Activated CD4-positive, alpha-beta memory T cell treated with anti-CD3 and anti-CD28 coated beads for 36 hours (primary cell): ENCODE results near the gene HAPLN2. TPM values are rescaled to one million over a fixed set of nuclear protein-coding genes. Genes with fewer than 3 reads are reported as not detected.
A peak's percentile ranks its signal among the peaks of the same experiment; 100 is the strongest.

Experiments used
- CTCF ChIA-PET: fragments of 350-600 bp; sonication (Branson Sonifier 250); formaldehyde crosslinking; loops from one replicate; lab custom pipeline; 2021; ENCODE audit warnings: antibody characterized with exemption, inconsistent platforms; lab: Charles Lee
- POLR2A ChIA-PET: fragments of 350-600 bp; sonication (Branson Sonifier 250); formaldehyde crosslinking; loops from one replicate; lab custom pipeline; 2021; ENCODE audit warnings: antibody characterized with exemption; lab: Charles Lee
- DNase-seq: peaks from one replicate; pipeline ENCODE4 v3.0.0-alpha.2; 2020
- H3K27ac Mint-ChIP-seq: one replicate; pipeline ENCODE4 v1.8.0; 2021; ENCODE audit warnings: mixed read lengths
- H3K27me3 Mint-ChIP-seq: one replicate; pipeline ENCODE4 v1.8.0; 2021; ENCODE audit warnings: mixed read lengths
- H3K36me3 Mint-ChIP-seq: one replicate; pipeline ENCODE4 v1.8.0; 2021; ENCODE audit warnings: mixed read lengths
- H3K4me1 Mint-ChIP-seq: one replicate; pipeline ENCODE4 v1.8.0; 2021; ENCODE audit warnings: low read depth, mixed read lengths
- H3K4me3 Mint-ChIP-seq: one replicate; pipeline ENCODE4 v1.8.0; 2021; ENCODE audit warnings: mild to moderate bottlenecking, mixed read lengths
- H3K9me3 Mint-ChIP-seq: one replicate; pipeline ENCODE4 v1.8.0; 2021; ENCODE audit warnings: mixed read lengths
- intact Hi-C: fragments of 100-400 bp; cut with micrococcal nuclease; formaldehyde crosslinking; loops from one replicate; pipeline ENCODE4 v1.15.1; 2023
- total RNA-seq, 2 experiments: library from RNA; stranded (reverse); gene quantifications; one replicate each; pipeline ENCODE4 v1.2.3, GENCODE V29; 2021

Gene HAPLN2
- total RNA-seq = under 1 TPM; 0.21 to 0.34 TPM

DNA sequence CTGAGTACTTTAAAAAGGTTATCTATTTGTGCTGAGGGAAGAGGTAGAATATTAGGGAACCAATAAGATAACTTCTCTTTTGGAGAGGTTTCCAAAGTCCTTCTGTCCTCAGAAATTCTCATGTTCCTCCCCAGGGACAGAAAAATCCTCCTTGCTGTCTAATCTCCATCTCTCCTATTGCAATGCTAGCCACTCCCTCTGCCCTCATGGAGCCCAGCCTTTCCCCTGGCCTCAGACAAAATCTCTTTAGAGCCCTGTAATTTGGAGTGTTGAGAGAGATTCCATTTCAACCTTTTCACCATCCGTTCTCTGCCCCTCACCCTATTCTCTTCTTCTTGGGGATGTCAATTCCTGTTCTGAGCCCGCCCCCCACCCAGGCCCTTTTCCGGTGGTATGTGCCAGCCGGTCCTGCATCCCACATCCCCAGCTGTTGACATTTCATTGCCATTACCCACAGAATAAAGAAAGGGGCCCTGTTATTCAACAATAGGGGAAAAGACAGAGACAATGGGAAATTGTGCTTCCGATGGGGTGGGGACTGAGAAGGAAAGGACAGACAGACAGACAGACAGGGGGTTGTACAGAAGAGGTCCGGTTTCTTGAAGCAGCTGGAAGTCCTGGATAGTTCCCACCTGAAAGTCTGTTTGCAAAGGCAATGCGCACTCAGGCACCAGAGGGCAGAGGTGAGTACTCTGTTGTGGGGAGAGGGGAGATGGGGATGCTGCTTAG, at the start of gene HAPLN2:
Gene HAPLN2, plus strand, starts transcription at position 563 of the 729 bp plus-strand sequence. CDS start 4,076 bp downstream, outside the sequence.
- H3K27me3 Mint-ChIP-seq = peaks cover 42% of the 10 kb centered on the region
- intact Hi-C loops = no loop called here

GRCh38 chr1:156571261-156571852, 47.9 kb upstream of the HAPLN2 start:
- peaks cover 18% of the 10 kb centered on the region for H3K4me1 Mint-ChIP-seq
- no peak overlapping the region for H3K27ac Mint-ChIP-seq
- intact Hi-C loops = loop anchor here (5.0 kb wide), 1 partner anchor 69 kb away; the partner anchor contains the start of gene MEF2D
- DNase-seq = no peak
- H3K9me3 Mint-ChIP-seq = no peaks in the 10 kb centered on the region
- ChIA-PET CTCF (interaction anchor here (0.6 to 2.0 kb wide), 10 partner anchors 11 to 243 kb away, joined by 3 to 7 read pairs (median 3); no protein-coding TSS in a partner anchor), POLR2A (interaction anchor here (0.6 to 1.1 kb wide), 5 partner anchors 20 to 96 kb away, joined by 3 to 5 read pairs (median 3); partner anchors contain the start of genes MEF2D and NAXE)
- peaks cover 25% of the 10 kb centered on the region for H3K27me3 Mint-ChIP-seq
- H3K36me3 Mint-ChIP-seq = peaks cover 2% of the 10 kb centered on the region
- peak overlapping the region; percentile 95 for H3K4me3 Mint-ChIP-seq

More for the DNA sequence above, at the start of gene HAPLN2:
- Mint-ChIP-seq H3K4me3 (no peak within 1 kb of the TSS), H3K27ac (no peak within 1 kb of the TSS), H3K4me1 (peaks cover 1% of the 10 kb centered on the region), H3K36me3 (no peaks in the 10 kb centered on the region), H3K9me3 (no peaks in the 10 kb centered on the region)
- peak; percentile 29 for DNase-seq
- ChIA-PET POLR2A (no interaction called here), CTCF (interaction anchor here (0.7 to 3.9 kb wide), 10 partner anchors 8 to 233 kb away, joined by 3 to 15 read pairs (median 4); partner anchors contain the start of genes CRABP2 and IQGAP3)

DNA sequence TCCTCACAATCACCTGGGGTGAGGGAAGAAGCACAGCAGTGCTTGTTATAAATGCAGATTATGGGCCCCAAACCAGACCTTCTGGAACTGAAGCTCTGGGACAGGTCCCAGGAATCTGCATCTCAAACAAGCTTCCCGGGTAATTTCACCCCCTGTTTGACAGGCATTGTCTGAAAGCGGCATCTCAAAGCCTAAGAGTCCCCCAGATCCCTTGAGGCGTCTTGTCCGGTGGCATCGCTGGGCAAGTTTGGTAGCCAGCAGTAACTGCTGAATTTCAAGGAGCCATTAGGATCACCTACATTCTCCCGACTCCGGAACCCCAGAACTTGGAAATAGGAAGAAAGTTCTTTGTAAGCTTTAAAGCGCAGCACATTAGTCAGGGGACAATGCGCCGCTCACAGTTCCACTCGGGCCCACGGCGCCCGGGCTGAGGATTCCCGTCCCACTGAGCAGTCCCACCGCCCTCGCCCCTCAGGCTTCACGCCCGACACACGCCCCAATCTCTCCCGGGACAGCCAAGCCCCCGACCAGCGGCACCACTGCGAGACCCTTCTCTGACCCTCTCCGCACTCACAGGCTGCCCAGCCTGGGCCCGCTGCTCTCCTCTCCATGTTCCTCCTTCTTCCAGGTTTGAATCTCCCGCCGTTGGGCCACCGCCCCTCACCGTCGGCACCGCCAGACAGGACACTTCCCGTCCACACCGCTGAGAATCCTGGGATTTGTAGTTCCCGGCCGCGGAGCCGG, 47.1 kb upstream of the HAPLN2 start, which contains the start of gene IQGAP3:
Gene IQGAP3, minus strand, starts transcription at position 647 of the 744 bp plus-strand sequence. Its CDS starts 36 bp downstream, at position 611.
- H3K4me3 Mint-ChIP-seq = peak within 1 kb of the TSS; percentile 95
- peaks cover 18% of the 10 kb centered on the region for H3K4me1 Mint-ChIP-seq
- no peaks in the 10 kb centered on the region for H3K9me3 Mint-ChIP-seq
- H3K36me3 Mint-ChIP-seq = peaks cover 2% of the 10 kb centered on the region
- DNase-seq = peak; percentile 82
- ChIA-PET POLR2A (interaction anchor here (1.0 to 1.1 kb wide), 2 partner anchors 20 to 71 kb away, joined by 4 to 5 read pairs; partner anchors contain the start of genes MEF2D and NAXE), CTCF (interaction anchor here (0.8 to 2.0 kb wide), 9 partner anchors 10 to 242 kb away, joined by 3 to 7 read pairs (median 3); no protein-coding TSS in a partner anchor)
- H3K27me3 Mint-ChIP-seq = peaks cover 25% of the 10 kb centered on the region
- H3K27ac Mint-ChIP-seq = no peak within 1 kb of the TSS
- intact Hi-C loops = loop anchor here (5.0 kb wide), 1 partner anchor 70 kb away; the partner anchor contains the start of gene MEF2D

DNA sequence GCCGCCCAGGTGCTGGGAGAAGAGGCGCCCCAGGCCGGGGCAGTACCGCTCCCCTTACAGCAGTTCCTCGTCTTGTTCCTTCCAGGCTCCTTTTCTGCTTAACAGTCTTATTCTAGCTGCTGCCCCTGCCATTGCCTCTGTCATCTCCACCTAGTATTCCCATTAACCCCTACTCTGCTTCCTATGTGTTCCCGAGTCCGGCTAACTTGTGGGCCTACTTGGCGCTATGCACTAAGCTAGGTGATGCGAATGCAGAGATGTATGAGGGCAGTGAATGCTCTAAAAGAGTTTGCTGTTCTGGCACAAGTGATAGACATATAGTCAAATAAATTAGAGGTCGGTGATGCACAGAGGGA, 46.6 kb upstream of the HAPLN2 start:
- peaks cover 18% of the 10 kb centered on the region for H3K4me1 Mint-ChIP-seq
- peaks cover 25% of the 10 kb centered on the region for H3K27me3 Mint-ChIP-seq
- no peaks in the 10 kb centered on the region for H3K9me3 Mint-ChIP-seq
- intact Hi-C loops = loop anchor here (5.0 kb wide), 1 partner anchor 70 kb away; the partner anchor contains the start of gene MEF2D
- no peak for DNase-seq
- POLR2A ChIA-PET = no interaction called here
- H3K36me3 Mint-ChIP-seq = peaks cover 2% of the 10 kb centered on the region
- H3K4me3 Mint-ChIP-seq = peak overlapping the region; percentile 95
- CTCF ChIA-PET = interaction anchor here (1.1 to 2.0 kb wide), 3 partner anchors 9 to 90 kb away, joined by 3 to 7 read pairs (median 3); no protein-coding TSS in a partner anchor
- no peak overlapping the region for H3K27ac Mint-ChIP-seq

- intact Hi-C loops = loop anchor here (5.0 kb wide), 1 partner anchor 72 kb away; the partner anchor contains the start of gene MEF2D
- peaks cover 2% of the 10 kb centered on the region for H3K36me3 Mint-ChIP-seq
- H3K27me3 Mint-ChIP-seq = peaks cover 25% of the 10 kb centered on the region
- ChIA-PET POLR2A (no interaction called here), CTCF (no interaction called here)
- no peaks in the 10 kb centered on the region for H3K9me3 Mint-ChIP-seq
- no peak for DNase-seq
- H3K4me1 Mint-ChIP-seq = peaks cover 18% of the 10 kb centered on the region
- H3K4me3 Mint-ChIP-seq = no peak overlapping the region
- no peak overlapping the region for H3K27ac Mint-ChIP-seq
Observed at GRCh38 chr1:156574039-156574633, 45.1 kb upstream of the HAPLN2 start.

DNA sequence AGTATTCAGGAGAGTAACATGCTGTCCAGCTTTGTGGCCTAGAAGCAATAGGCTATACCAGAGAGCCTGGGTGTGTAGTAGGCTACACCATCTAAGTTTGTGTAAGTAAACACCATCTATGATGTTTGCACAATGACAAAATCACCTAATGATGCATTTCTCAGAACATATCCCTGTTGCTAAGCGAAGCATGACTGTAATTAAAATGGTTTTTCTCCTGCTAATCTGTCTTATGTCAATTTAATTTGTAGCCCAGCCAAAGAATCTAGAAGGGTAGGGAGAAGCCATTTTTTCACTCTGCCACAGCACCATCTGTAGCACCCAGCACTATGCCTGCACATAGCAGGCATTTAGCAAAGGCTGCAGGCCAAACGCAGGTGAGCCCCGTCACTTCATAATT, 41.7 kb upstream of the HAPLN2 start:
- peaks cover 2% of the 10 kb centered on the region for H3K4me1 Mint-ChIP-seq
- DNase-seq = no peak
- H3K4me3 Mint-ChIP-seq = no peak overlapping the region
- intact Hi-C loops = no loop called here
- ChIA-PET CTCF (interaction anchor here (1.1 to 1.7 kb wide), 2 partner anchors 7 to 14 kb away, joined by 4 read pairs; partner anchors contain the start of gene NAXE), POLR2A (no interaction called here)
- peaks cover 8% of the 10 kb centered on the region for H3K27me3 Mint-ChIP-seq
- H3K9me3 Mint-ChIP-seq = no peaks in the 10 kb centered on the region
- H3K27ac Mint-ChIP-seq = no peak overlapping the region
- H3K36me3 Mint-ChIP-seq = no peaks in the 10 kb centered on the region

DNA sequence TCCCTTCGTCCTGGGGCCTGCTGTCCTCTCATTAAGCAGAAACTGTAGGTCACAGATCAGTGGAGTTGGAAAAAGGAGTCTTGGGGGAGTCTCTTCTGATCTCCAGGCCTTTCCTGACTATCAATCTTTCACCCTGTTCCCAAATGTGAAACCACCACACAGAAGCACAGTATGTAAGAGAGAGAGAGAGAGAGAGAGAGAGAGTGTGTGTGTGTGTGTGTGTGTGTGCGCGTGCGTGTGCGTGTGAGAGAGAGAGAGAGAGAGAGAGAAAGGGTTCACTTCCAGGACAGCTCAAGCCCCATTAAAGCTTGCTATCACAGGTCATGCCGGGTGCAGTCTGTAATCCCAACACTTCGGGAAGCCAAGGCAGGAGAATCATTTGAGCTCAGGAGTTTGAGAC, 41.2 kb upstream of the HAPLN2 start:
- ChIA-PET POLR2A (no interaction called here), CTCF (interaction anchor here (2.0 to 11.2 kb wide), 2 partner anchors 30 to 49 kb away, joined by 6 to 78 read pairs; no protein-coding TSS in a partner anchor)
- H3K4me3 Mint-ChIP-seq = no peak overlapping the region
- no peak for DNase-seq
- no peaks in the 10 kb centered on the region for H3K9me3 Mint-ChIP-seq
- no peak overlapping the region for H3K27ac Mint-ChIP-seq
- peaks cover 3% of the 10 kb centered on the region for H3K27me3 Mint-ChIP-seq
- H3K36me3 Mint-ChIP-seq = no peaks in the 10 kb centered on the region
- H3K4me1 Mint-ChIP-seq = no peaks in the 10 kb centered on the region
- intact Hi-C loops = no loop called here

- POLR2A ChIA-PET = interaction anchor here (2.8 kb wide), 1 partner anchor 13 kb away, joined by 13 read pairs; the partner anchor contains the start of gene NAXE
- intact Hi-C loops = no loop called here
- Mint-ChIP-seq H3K36me3 (no peaks in the 10 kb centered on the region), H3K4me3 (no peak within 1 kb of the TSS), H3K27ac (no peak within 1 kb of the TSS), H3K9me3 (no peaks in the 10 kb centered on the region), H3K4me1 (peaks cover 2% of the 10 kb centered on the region), H3K27me3 (no peaks in the 10 kb centered on the region)
- CTCF ChIA-PET = interaction anchor here (1.6 to 11.2 kb wide), 4 partner anchors 29 to 133 kb away, joined by 5 to 78 read pairs (median 10); no protein-coding TSS in a partner anchor
- no peak for DNase-seq
Observed at GRCh38 chr1:156579472-156579871, 39.7 kb upstream of the HAPLN2 start, which contains the start of gene TTC24. TTC24 (plus strand) TSS chr1:156579723; CDS start chr1:156581365, 1,642 bp downstream.

DNA sequence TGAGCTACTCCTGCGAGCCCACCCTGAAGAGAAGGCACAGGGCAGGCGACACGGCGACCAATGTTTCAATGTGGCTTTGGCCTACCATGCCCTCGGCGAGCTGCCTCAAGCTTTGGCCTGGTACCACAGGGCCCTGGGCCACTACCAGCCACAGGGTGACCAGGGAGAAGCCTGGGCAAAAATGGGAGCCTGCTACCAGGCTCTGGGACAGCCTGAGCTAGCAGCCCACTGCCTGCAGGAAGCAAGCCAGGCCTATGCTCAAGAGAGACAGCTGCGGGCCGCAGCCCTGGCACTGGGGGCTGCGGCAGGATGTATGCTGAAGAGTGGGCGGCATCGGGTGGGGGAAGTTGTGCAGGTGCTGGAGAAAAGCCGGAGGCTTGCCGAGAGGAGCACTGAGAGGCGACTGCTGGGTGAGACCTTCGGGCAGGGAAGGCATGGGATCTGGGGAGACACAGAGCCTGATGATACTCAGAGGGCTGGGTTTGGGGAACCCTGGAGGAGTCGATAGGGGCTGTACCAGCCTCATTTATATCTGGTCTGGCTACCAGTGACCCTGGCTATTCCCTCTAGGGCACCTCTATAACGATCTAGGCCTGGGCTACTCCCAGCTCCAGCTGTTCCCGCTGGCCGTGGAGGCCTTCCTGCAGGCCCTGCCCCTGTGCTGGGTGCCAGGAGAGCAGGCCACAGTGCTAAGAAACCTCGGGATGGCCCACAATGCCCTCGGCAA, 37.4 kb upstream of the HAPLN2 start:
- Mint-ChIP-seq H3K4me1 (peaks cover 2% of the 10 kb centered on the region), H3K4me3 (peak overlapping the region; percentile 38), H3K36me3 (no peaks in the 10 kb centered on the region), H3K27me3 (no peaks in the 10 kb centered on the region), H3K9me3 (no peaks in the 10 kb centered on the region), H3K27ac (peak overlapping the region; percentile 21)
- intact Hi-C loops = no loop called here
- DNase-seq = no peak
- ChIA-PET CTCF (interaction anchor here (0.6 to 11.2 kb wide), 14 partner anchors 10 to 196 kb away, joined by 3 to 78 read pairs (median 4); partner anchors contain the start of genes IQGAP3 and NAXE), POLR2A (interaction anchor here (2.8 kb wide), 1 partner anchor 10 kb away, joined by 13 read pairs; the partner anchor contains the start of gene NAXE)

DNA sequence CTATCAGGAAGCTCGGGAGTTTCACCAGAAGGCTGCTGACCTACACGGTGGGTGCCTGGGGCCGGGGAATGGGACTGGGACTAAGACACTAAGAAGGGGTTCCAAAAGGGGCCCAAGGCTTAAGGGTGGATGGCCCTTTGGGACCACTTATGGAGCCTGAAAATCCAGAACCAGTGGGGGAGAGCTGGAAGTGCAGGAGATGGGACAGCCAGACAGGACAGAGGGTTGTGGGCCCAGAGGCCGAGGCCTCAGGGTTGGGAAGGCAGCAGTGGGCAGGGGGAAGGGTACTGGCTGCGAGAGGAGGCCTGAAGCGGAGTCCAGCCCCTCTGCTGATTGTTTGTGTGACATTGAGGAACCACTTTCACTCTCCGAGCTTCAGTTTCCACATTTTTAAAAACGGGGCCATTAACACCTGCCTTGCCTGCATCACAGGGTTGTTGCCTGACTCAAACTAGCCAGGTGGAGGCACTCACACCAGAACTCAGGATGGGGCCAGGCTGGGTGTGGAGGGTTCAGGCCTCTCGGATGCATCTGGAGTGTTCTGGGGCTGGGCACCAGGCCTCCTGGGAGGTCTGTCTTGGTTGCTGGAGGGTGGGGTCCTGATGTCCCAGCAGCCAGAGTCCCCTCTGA, 36.7 kb upstream of the HAPLN2 start:
- Mint-ChIP-seq H3K4me1 (peaks cover 2% of the 10 kb centered on the region), H3K27me3 (no peaks in the 10 kb centered on the region), H3K4me3 (peak overlapping the region; percentile 38), H3K36me3 (no peaks in the 10 kb centered on the region), H3K27ac (peak overlapping the region; percentile 20), H3K9me3 (no peaks in the 10 kb centered on the region)
- intact Hi-C loops = no loop called here
- no peak for DNase-seq
- ChIA-PET CTCF (interaction anchor here (0.6 to 11.2 kb wide), 12 partner anchors 9 to 197 kb away, joined by 3 to 78 read pairs (median 4); partner anchors contain the start of genes IQGAP3 and NAXE), POLR2A (no interaction called here)
